K562 (cell line): ENCODE data around the gene PEX11A. TPM values are rescaled to one million over a fixed set of nuclear protein-coding genes. Genes with fewer than 3 reads are reported as not detected.

Experiments used
- ATAC-seq: fragments of 200-7000 bp; cut with Tn5 transposase; 3 replicates; pipeline ENCODE4 v1.9.1; 2020; ENCODE audit warnings: moderate library complexity
- BruUV-seq: library from RNA; stranded (reverse); fragments of 400-500 nt; replicated peaks from 2 replicates; lab custom pipeline; 2021; lab: Mats Ljungman, UMichigan
- CTCF ChIA-PET: fragments of 300-600 bp; formaldehyde crosslinking; extraction: SDS; loops from one replicate; lab custom pipeline; 2021; ENCODE audit warnings: low intra/inter-chr PET ratio; lab: Yijun Ruan, JAX
- POLR2A ChIA-PET: fragments of 300-600, 350-650 bp; sonication (Branson Sonifier 250); formaldehyde crosslinking; extraction: SDS; loops from one replicate; lab custom pipeline; 2021; ENCODE audit warnings: antibody characterized with exemption, inconsistent platforms; lab: Yijun Ruan, JAX
- DNase-seq, 4 experiments: peaks; one replicate each; pipeline versions ENCODE4 v3.0.0 to v3.0.0-alpha.2; 2011 to 2018; ENCODE audit warnings: low spot score in 3 of 4, mixed read lengths in 3 of 4; ENCODE audit errors: extremely low read depth in 1 of 4
- FAIRE-seq: peaks from 2 replicates; lab custom pipeline; 2011; peaks lifted over from hg19 to GRCh38; lab: Jason Lieb, UNC
- H2AFZ ChIP-seq: 2 replicates; pipeline ENCODE4 v1.6.0; 2011; ENCODE audit warnings: low read depth, low read length, control low read depth, inconsistent platforms
- H3K27ac ChIP-seq: fragments of 200-600 bp; 3 replicates; pipeline ENCODE4 v1.8.0; 2011; ENCODE audit warnings: low read depth, mild to moderate bottlenecking, control low read depth, inconsistent platforms, low read length, moderate library complexity, mixed read lengths; ENCODE audit errors: extremely low read depth
- H3K27me3 ChIP-seq, 2 experiments: fragments of 300-600 bp in 1 of 2; 2 replicates in 1 of 2; 3 replicates in 1 of 2; pipeline versions ENCODE4 v1.6.0 to v1.8.0; 2011; ENCODE audit warnings: inconsistent platforms in 2 of 2, low read length in 2 of 2, mild to moderate bottlenecking in 1 of 2, mixed read lengths in 1 of 2, moderate library complexity in 1 of 2; ENCODE audit not compliant: control insufficient read depth in 2 of 2, insufficient read depth in 2 of 2
- H3K36me3 ChIP-seq: fragments of 300-600 bp; 3 replicates; pipeline ENCODE4 v1.8.0; 2011; ENCODE audit warnings: mild to moderate bottlenecking, low read length, inconsistent platforms; ENCODE audit not compliant: control insufficient read depth, insufficient read depth
- H3K4me1 ChIP-seq, 2 experiments: fragments of 200-600 bp in 1 of 2; replicated peaks in 1 of 2; 2 replicates in 1 of 2; 3 replicates in 1 of 2; pipeline versions ENCODE4 v1.5.1 to v1.8.0; 2011; ENCODE audit warnings: inconsistent platforms in 2 of 2, low read length in 2 of 2, mild to moderate bottlenecking in 1 of 2, mixed read lengths in 1 of 2, moderate library complexity in 1 of 2; ENCODE audit not compliant: control insufficient read depth in 2 of 2, insufficient read depth in 2 of 2
- H3K4me2 ChIP-seq: 2 replicates; pipeline ENCODE4 v1.6.1; 2011; ENCODE audit warnings: low read length, control low read depth, inconsistent platforms, mixed read lengths; ENCODE audit not compliant: insufficient read depth
- H3K4me3 ChIP-seq: fragments of 200-600 bp; sonication (generic), shearing (Covaris generic); 2 replicates; pipeline ENCODE4 v1.5.1; 2016; ENCODE audit warnings: control low read depth, inconsistent platforms
- H3K79me2 ChIP-seq: fragments of 200-600 bp; 3 replicates; pipeline ENCODE4 v1.8.0; 2011; ENCODE audit warnings: low read length, inconsistent platforms; ENCODE audit not compliant: control insufficient read depth, insufficient read depth
- H3K9ac ChIP-seq, 2 experiments: 2 replicates each; pipeline versions ENCODE4 v1.6.0 to v1.6.1; 2011; ENCODE audit warnings: low read depth in 2 of 2, low read length in 2 of 2, control low read depth in 1 of 2, inconsistent platforms in 1 of 2, mild to moderate bottlenecking in 1 of 2, mixed read lengths in 1 of 2; ENCODE audit not compliant: insufficient read depth in 1 of 2
- H3K9me1 ChIP-seq: one replicate; pipeline ENCODE4 v1.6.0; 2011; ENCODE audit warnings: inconsistent platforms, mild to moderate bottlenecking, low read length, moderate library complexity; ENCODE audit not compliant: control insufficient read depth, insufficient read depth
- H3K9me3 ChIP-seq: replicated peaks from 2 replicates; pipeline ENCODE4 v1.5.1; 2011; ENCODE audit warnings: low read depth, low read length, inconsistent platforms; ENCODE audit not compliant: control insufficient read depth, insufficient read depth
- H4K20me1 ChIP-seq: replicated peaks from 2 replicates; pipeline ENCODE4 v1.6.1; 2011; ENCODE audit warnings: low read length, inconsistent platforms, mixed read lengths; ENCODE audit not compliant: control insufficient read depth, insufficient read depth
- ASH1L ChIP-seq: fragments of 450-650 bp; IDR thresholded peaks from 2 replicates; pipeline ENCODE4 v1.6.1; 2018; ENCODE audit warnings: borderline replicate concordance, mild to moderate bottlenecking, low read depth; ENCODE audit not compliant: partially characterized antibody
- BRD9 ChIP-seq: fragments of 450-650 bp; IDR thresholded peaks from 2 replicates; pipeline ENCODE4 v1.6.1; 2018; ENCODE audit warnings: low read depth; ENCODE audit not compliant: partially characterized antibody
- JUND ChIP-seq, 2 experiments: IDR thresholded peaks; 2 replicates in 1 of 2; 3 replicates in 1 of 2; pipeline ENCODE4 v1.6.1; 2011; ENCODE audit warnings: borderline replicate concordance in 2 of 2, low read depth in 2 of 2, low read length in 2 of 2, improper control_type of control experiment in 1 of 2, missing biosample characterization in 1 of 2, missing genetic modification characterization in 1 of 2, missing genetic modification reagents in 1 of 2
- OTX1 ChIP-seq: fragments of 450-650 bp; formaldehyde crosslinking; IDR thresholded peaks from 2 replicates; pipeline ENCODE4 v1.4.0; 2022; ENCODE audit warnings: mild to moderate bottlenecking
- SMARCE1 ChIP-seq: fragments of 450-650 bp; IDR thresholded peaks from 2 replicates; pipeline ENCODE4 v1.7.1; 2016; ENCODE audit warnings: mild to moderate bottlenecking
- TCF3 ChIP-seq: sonication (generic); formaldehyde crosslinking; IDR thresholded peaks from 2 replicates; pipeline ENCODE4 v1.4.0; 2020; ENCODE audit warnings: mild to moderate bottlenecking, missing genetic modification reagents
- TOE1 ChIP-seq, 2 experiments: fragments of 450-650 bp in 1 of 2; sonication (generic) in 1 of 2; formaldehyde crosslinking in 1 of 2; IDR thresholded peaks; 2 replicates each; pipeline versions ENCODE4 v1.7.1 to v1.8.0; 2016 to 2022; ENCODE audit warnings: borderline replicate concordance in 2 of 2, mild to moderate bottlenecking in 2 of 2, antibody characterized with exemption in 1 of 2, inconsistent platforms in 1 of 2, low read depth in 1 of 2, missing genetic modification reagents in 1 of 2, moderate library complexity in 1 of 2
- WGBS: fragments of 100-300 bp; shearing (Covaris generic); methylation state at CpG from one replicate; pipeline ENCODE4 v1.1.6; 2016; ENCODE audit warnings: low coverage, mixed read lengths; ENCODE audit not compliant: insufficient coverage; ENCODE audit errors: missing lambda C conversion rate; 5-methylcytosine and 5-hydroxymethylcytosine counted together
- in situ Hi-C: fragments of 300-500 bp; cut with MboI; formaldehyde crosslinking; loops from 4 replicates; pipeline ENCODE4 v1.15.0; 2018; ENCODE audit warnings: inconsistent platforms, mixed read lengths
- intact Hi-C: fragments of 100-400 bp; cut with micrococcal nuclease; formaldehyde crosslinking; loops from 2 replicates; pipeline ENCODE4 v1.14.2; 2022
- polyA plus RNA-seq, 8 experiments: library from polyadenylated mRNA; depleted of rRNA in 4 of 8; stranded (reverse) in 5 of 8; unstranded in 3 of 8; fragments of >200 nt; fragmentation: Nextera tagmentation in 2 of 8; fragmentation: Illumina TruSeq in 1 of 8; extraction: Ambion mirVana in 2 of 8; extraction: Trizol in 1 of 8; gene quantifications; 2 replicates each; pipeline versions ENCODE4 v1.2.1 to v1.2.3, GENCODE V29; 2011 to 2014; ENCODE audit warnings: inconsistent platforms in 1 of 8, missing spikeins in 1 of 8
- total RNA-seq, 7 experiments: library from RNA; depleted of rRNA in 6 of 7; stranded (reverse); fragments of >200 nt in 6 of 7; fragmentation: Illumina TruSeq in 2 of 7; extraction: Trizol in 2 of 7; gene quantifications; 2 replicates each; pipeline versions ENCODE4 v1.2.1 to v1.2.3, GENCODE V29; 2011 to 2021; ENCODE audit warnings: low replicate concordance in 1 of 7
- TF ChIP-seq, protein P1 (sequence below): sonication (generic); IDR thresholded peaks from 2 replicates; pipeline ENCODE4 v1.6.1; 2016
- TF ChIP-seq, protein P2 (sequence below), 3 experiments: fragments of 200-800 bp in 1 of 3; sonication (Bioruptor generic) in 1 of 3; sonication (generic) in 1 of 3; formaldehyde crosslinking in 1 of 3; IDR thresholded peaks; 2 replicates each; pipeline versions ENCODE4 v1.6.1 to v1.8.0; 2016 to 2022; ENCODE audit warnings: mild to moderate bottlenecking in 2 of 3, missing compliant biosample characterization in 2 of 3, missing genetic modification characterization in 2 of 3, missing genetic modification reagents in 1 of 3

PEX11A gene
- total and polyA plus RNA-seq, 9 of the 15 experiments (the other 6 are each of a cell fraction or from before 2014, with no cell fraction given), result not detected

DNA sequence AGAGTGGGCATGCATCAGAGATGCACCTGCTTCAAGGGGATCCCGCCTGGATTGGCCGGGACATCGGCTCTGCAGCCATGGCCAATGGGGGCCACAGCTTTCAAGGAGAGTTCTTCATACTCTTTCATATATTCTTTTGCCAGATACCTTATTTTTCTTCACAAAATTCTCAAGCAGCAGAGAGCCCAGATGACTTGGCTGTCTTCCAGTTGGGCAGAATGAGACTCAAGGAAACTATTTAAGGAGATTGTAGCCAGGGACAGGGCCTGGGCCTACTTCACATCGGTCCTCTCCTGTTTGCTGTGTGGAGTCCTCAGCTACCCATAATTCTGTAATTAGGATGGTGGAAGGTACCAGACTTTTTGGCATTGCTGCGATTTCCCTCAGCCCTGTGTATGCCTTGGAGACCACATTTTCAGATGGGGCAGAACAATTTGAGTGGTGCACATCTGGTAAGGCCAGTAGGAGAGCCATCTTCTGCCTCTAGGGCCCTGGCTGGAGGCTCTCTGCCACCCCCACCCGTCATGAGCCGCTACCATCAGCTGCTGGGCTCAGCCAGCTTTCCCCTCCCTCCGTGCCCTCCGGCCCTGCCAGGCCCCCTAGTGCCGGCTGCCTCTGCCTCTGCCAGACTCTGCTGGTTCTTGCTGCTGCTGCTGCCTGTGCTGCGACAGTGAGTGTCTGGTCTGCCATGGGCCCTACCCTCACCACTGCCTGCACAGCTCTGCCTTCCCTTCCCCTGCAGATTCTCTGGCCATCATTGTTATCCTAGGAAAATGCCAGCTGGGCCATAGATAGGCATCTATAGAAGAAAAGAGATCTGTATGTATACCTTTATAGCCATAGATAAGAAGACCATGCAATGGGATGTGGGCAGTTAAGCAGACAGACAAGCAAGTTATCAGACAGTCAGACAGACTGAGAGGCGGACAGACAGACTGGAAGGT lies 18.1 kb downstream of the PEX11A start (continued):
- TF ChIP-seq TCF3 (CRISPR knock-in tag) (no peak), OTX1 (CRISPR knock-in tag) (no peak), ASH1L (no peak), SMARCE1 (no peak)
- TF ChIP-seq, protein P1, sequence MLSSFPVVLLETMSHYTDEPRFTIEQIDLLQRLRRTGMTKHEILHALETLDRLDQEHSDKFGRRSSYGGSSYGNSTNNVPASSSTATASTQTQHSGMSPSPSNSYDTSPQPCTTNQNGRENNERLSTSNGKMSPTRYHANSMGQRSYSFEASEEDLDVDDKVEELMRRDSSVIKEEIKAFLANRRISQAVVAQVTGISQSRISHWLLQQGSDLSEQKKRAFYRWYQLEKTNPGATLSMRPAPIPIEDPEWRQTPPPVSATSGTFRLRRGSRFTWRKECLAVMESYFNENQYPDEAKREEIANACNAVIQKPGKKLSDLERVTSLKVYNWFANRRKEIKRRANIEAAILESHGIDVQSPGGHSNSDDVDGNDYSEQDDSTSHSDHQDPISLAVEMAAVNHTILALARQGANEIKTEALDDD, result no peak
- TF ChIP-seq, protein P2, sequence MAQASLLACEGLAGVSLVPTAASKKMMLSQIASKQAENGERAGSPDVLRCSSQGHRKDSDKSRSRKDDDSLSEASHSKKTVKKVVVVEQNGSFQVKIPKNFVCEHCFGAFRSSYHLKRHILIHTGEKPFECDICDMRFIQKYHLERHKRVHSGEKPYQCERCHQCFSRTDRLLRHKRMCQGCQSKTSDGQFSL (CRISPR knock-in tag; IDR thresholded peaks at IDR 0.05), result no peak
- TF ChIP-seq, protein P2 (tag; IDR thresholded peaks at IDR 0.05), result no peak

DNA sequence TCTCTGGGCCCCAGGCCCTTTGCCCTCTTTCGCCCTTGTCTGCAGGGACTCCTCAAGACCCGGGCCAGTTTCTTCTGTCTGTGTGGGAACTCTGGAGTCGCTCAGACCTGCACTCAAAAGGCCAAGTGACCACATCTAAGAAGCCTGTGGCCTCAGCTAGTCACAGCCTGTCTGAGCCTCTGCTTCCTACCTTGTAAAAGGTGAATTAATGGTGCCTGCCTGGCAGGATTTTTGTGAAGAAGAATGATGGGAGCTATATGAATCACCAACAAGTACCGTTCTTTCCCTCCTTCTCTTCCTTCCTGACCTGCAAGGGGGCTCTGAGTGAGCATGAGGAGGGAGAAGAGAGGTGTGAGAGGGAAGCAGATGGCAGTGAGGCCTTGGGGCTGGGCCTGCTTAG lies 18.9 kb downstream of the PEX11A start:
- POLR2A ChIA-PET, result interaction anchor here (0.6 kb wide), 1 partner anchor 70 kb away, joined by 3 read pairs; no protein-coding TSS in a partner anchor
- peaks cover 2% of the 10 kb centered on the region; the same call in 1 of the 2 replicates for H4K20me1 ChIP-seq
- H3K9me3 ChIP-seq, result no peaks in the 10 kb centered on the region
- ATAC-seq (no peak), DNase-seq (no peak), FAIRE-seq (no peak)
- intact Hi-C loops, result no loop called here
- no peak overlapping the region for H3K4me2 ChIP-seq
- no peaks in the 10 kb centered on the region for H3K36me3 ChIP-seq
- H3K79me2 ChIP-seq, result no peaks in the 10 kb centered on the region
- peaks cover 0 to 18% of the 10 kb centered on the region in 2 experiments; a peak in 3 of 5 replicates for H3K4me1 ChIP-seq
- WGBS, result 2% methylated on average over 4 of the region's 4 CpGs
- H3K9ac ChIP-seq, result no peak overlapping the region
- peaks cover 16 to 64% of the 10 kb centered on the region in 2 experiments for H3K27me3 ChIP-seq
- no peaks in the 10 kb centered on the region for H3K9me1 ChIP-seq
- CTCF ChIA-PET, result no interaction called here
- no peak overlapping the region for H2AFZ ChIP-seq
- H3K4me3 ChIP-seq, result no peak overlapping the region
- no TSS peak for BruUV-seq
- H3K27ac ChIP-seq, result no peak overlapping the region
- in situ Hi-C loops, result no loop called here
- TF ChIP-seq JUND (IDR thresholded peaks at IDR 0.05; ENCODE audit: borderline replicate concordance, low read depth, low read length), result no peak
- no peak for TF ChIP-seq JUND (tag; IDR thresholded peaks at IDR 0.05; ENCODE audit: borderline replicate concordance, low read depth, low read length)
- no peak for TF ChIP-seq ASH1L
- no peak for TF ChIP-seq TOE1 (IDR thresholded peaks at IDR 0.05; ENCODE audit: borderline replicate concordance)
- TF ChIP-seq TOE1 (CRISPR knock-in tag; IDR thresholded peaks at IDR 0.05; ENCODE audit: borderline replicate concordance, low read depth), result no peak
- TF ChIP-seq BRD9, result no peak
